RWPE2 (cell line): ENCODE data around the gene FRRS1.

Experiments
- ATAC-seq: fragments of 200-7000 bp; cut with Tn5 transposase; 3 replicates; pipeline ENCODE4 v1.9.1; 2021; ENCODE audit warnings: low read depth
- DNase-seq: peaks from one replicate; pipeline ENCODE4 v3.0.0-alpha.2; 2020; ENCODE audit warnings: low spot score
- H3K27ac ChIP-seq: fragments of 450-650 bp; 2 replicates; pipeline ENCODE4 v1.5.1; 2017; ENCODE audit warnings: mild to moderate bottlenecking; ENCODE audit not compliant: poor library complexity, severe bottlenecking
- H3K27me3 ChIP-seq: fragments of 250-450 bp; sonication (Bioruptor Pico); 2 replicates; pipeline ENCODE4 v1.5.1; 2021; ENCODE audit warnings: mild to moderate bottlenecking, moderate library complexity; ENCODE audit not compliant: insufficient read depth, poor library complexity, severe bottlenecking
- H3K36me3 ChIP-seq: fragments of 250-450 bp; sonication (Bioruptor Pico); 2 replicates; pipeline ENCODE4 v1.5.1; 2020; ENCODE audit warnings: low read depth, mild to moderate bottlenecking, moderate library complexity
- H3K4me1 ChIP-seq: fragments of 250-450 bp; sonication (Bioruptor Pico); 2 replicates; pipeline ENCODE4 v1.5.1; 2021; ENCODE audit warnings: mild to moderate bottlenecking, moderate library complexity; ENCODE audit not compliant: insufficient read depth, poor library complexity, severe bottlenecking
- H3K4me3 ChIP-seq: fragments of 250-450 bp; sonication (Bioruptor Pico); 2 replicates; pipeline ENCODE4 v1.5.1; 2021; ENCODE audit warnings: mild to moderate bottlenecking, moderate library complexity; ENCODE audit not compliant: severe bottlenecking
- H3K9me3 ChIP-seq: fragments of 250-450 bp; sonication (Bioruptor Pico); 2 replicates; pipeline ENCODE4 v1.5.1; 2021; ENCODE audit warnings: mild to moderate bottlenecking, moderate library complexity; ENCODE audit not compliant: severe bottlenecking
- CTCF ChIP-seq: fragments of 450-650 bp; IDR thresholded peaks from one replicate; pipeline ENCODE4 v1.5.1; 2017; ENCODE audit warnings: mild to moderate bottlenecking, moderate library complexity; ENCODE audit not compliant: poor library complexity, severe bottlenecking

The FRRS1 gene

GRCh38 chr1:99717005-99717404, 49.4 kb downstream of the FRRS1 start:
- Histone ChIP-seq H3K36me3 (no peaks in the 10 kb centered on the region), H3K4me3 (no peak overlapping the region), H3K9me3 (no peaks in the 10 kb centered on the region), H3K4me1 (no peaks in the 10 kb centered on the region), H3K27me3 (no peaks in the 10 kb centered on the region), H3K27ac (no peak overlapping the region)
- ATAC-seq (no peak), DNase-seq (no peak)
- TF ChIP-seq CTCF: no peak

- Histone ChIP-seq H3K4me3 (no peak overlapping the region), H3K4me1 (no peaks in the 10 kb centered on the region), H3K27ac (no peak overlapping the region), H3K9me3 (no peaks in the 10 kb centered on the region), H3K27me3 (no peaks in the 10 kb centered on the region), H3K36me3 (no peaks in the 10 kb centered on the region; the same call in 1 of the 2 replicates)
- DNase-seq (no peak), ATAC-seq (no peak)
- TF ChIP-seq CTCF: no peak
Measured at GRCh38 chr1:99713006-99713405, 53.4 kb downstream of the FRRS1 start.

- ATAC-seq (no peak), DNase-seq (no peak)
- H3K4me3 ChIP-seq: no peak overlapping the region
- H3K9me3 ChIP-seq: no peaks in the 10 kb centered on the region
- no peaks in the 10 kb centered on the region for H3K27me3 ChIP-seq
- H3K27ac ChIP-seq: no peak overlapping the region
- H3K36me3 ChIP-seq: no peaks in the 10 kb centered on the region; the same call in 1 of the 2 replicates
- no peak for TF ChIP-seq CTCF
- no peaks in the 10 kb centered on the region for H3K4me1 ChIP-seq
Measured at GRCh38 chr1:99710994-99711393, 55.4 kb downstream of the FRRS1 start.

- no peak for DNase-seq
- Histone ChIP-seq H3K4me3 (no peak overlapping the region), H3K9me3 (no peaks in the 10 kb centered on the region), H3K27me3 (no peaks in the 10 kb centered on the region), H3K4me1 (no peaks in the 10 kb centered on the region), H3K36me3 (no peaks in the 10 kb centered on the region; the same call in 1 of the 2 replicates), H3K27ac (no peak overlapping the region)
- ATAC-seq: peak; percentile 60; the same call in 2 of the 3 replicates
- peak; percentile 92 for TF ChIP-seq CTCF
Measured at GRCh38 chr1:99707535-99708142, 58.8 kb downstream of the FRRS1 start.

- no peak overlapping the region for H3K4me3 ChIP-seq
- TF ChIP-seq CTCF: no peak
- DNase-seq (no peak), ATAC-seq (no peak)
- H3K27me3 ChIP-seq: no peaks in the 10 kb centered on the region
- H3K9me3 ChIP-seq: no peaks in the 10 kb centered on the region
- no peak overlapping the region for H3K27ac ChIP-seq
- no peaks in the 10 kb centered on the region for H3K4me1 ChIP-seq
- H3K36me3 ChIP-seq: no peaks in the 10 kb centered on the region; the same call in 1 of the 2 replicates
Measured at GRCh38 chr1:99705385-99705784, 61.0 kb downstream of the FRRS1 start.
